Left renal cortex interstitium (tissue), 4 donors: ENCODE measurements around the gene AKNAD1. TPM values are rescaled to one million over a fixed set of nuclear protein-coding genes. Genes with fewer than 3 reads are reported as not detected.

Source experiments
- DNase-seq, 4 donors: peaks; one replicate each; pipeline ENCODE4 v3.0.0-alpha.2; 2013; ENCODE audit warnings: low read depth in 4 of 4, low spot score in 2 of 4, missing footprints in 1 of 4
- polyA plus RNA-seq, 4 donors: library from polyadenylated mRNA; unstranded; fragments of 120-200 nt; gene quantifications; one replicate each; pipeline ENCODE4 v1.2.1, GENCODE V29; 2013; ENCODE audit not compliant: insufficient read length in 4 of 4

AKNAD1 gene
- polyA plus RNA-seq, 4 donors: not detected

DNA sequence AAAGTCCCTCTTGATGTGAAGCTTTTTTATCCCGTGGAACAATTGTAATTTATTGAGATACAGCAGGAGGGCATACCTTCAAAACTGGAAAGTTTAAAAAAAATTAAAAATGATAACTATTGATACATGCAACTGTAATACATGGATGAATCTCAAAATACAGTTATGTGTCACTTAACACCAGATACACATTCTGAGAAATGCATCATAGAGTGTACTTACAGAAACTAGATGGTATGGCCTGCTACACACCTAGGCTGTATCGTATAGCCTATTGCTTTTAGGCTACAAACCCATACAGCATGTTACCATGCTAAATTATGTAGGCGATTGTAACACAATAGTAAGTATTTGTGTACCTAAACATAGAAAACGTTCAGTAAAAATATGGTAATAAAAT is 7.1 kb upstream of the AKNAD1 start:
- no peak for DNase-seq

DNA sequence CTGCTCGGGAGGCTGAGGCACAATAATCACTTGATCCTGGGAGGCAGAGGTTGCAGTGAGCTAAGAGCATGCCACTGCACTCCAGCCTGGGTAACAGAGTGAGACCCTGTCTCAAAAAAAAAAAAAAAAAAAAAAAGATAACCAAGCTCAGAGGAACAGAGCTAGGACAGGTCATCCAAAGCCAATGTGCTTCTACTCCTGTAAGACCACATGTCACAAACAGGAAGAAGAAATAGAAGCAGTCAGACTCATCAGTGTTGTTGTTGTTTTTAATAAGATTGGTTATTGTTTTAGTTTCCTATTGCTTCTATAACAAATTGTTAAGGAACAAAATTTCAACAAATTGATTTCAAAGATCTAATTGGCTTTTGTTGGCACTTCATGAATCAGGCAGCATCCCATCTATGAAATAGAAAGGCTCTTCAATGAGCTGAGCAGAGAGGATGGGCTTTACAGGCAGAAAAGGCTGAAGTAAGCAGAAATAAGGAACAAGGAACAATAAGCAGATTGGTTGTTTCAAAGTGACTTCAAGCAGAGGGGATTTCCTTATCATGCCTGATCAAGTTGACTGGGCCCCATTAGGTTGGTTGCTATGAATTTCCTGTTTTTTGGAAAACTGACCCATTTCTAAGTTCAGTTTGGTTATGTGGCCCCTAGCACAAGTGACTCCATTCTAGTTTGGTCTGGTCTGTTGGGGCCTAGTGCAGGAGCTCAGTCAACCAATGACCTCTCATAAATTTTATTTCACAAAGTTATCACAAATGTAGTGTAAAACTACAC is 6.0 kb upstream of the AKNAD1 start:
- DNase-seq: no peak

- DNase-seq: no peak
These were observed 5.2 kb upstream of the AKNAD1 start for GRCh38 chr1:108862017-108862610.

- DNase-seq: no peak
These were observed 4.7 kb upstream of the AKNAD1 start for GRCh38 chr1:108861566-108861965.

GRCh38 chr1:108860190-108860907 is 3.5 kb upstream of the AKNAD1 start:
- DNase-seq: no peak

DNA sequence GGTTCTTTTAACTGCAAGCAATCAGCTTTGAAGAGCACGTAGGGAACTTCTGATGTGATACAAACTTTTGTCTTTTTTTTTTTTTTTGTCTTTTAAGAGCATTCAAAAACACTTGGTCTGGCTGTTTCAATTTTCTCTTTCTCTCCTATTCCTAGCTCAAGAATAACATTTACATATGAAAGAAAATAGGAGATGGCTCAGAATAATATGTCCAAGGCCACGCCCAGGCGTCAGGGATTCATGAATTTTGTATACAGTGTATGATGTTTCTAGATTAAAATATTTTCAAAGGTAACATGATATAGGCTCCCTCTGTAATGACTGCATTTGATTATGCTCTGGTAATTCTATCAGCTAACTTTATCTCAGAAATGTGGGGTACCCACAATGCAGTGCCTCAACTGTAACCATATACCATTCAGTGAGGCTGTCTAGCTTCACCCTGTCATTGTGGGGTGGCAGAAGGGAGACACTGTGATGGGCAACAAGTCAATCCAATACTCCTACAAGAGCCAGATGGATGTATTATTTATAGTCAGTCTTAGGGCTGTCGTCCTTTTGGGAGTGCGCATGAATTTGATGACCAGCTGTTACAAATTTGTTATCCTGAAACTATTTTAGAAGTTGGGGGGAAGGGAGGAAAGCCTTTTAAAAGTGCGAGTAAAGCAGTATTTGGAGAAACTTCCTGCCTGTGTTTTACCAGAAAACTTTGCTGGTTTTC is 1.5 kb upstream of the AKNAD1 start:
- no peak for DNase-seq

DNA sequence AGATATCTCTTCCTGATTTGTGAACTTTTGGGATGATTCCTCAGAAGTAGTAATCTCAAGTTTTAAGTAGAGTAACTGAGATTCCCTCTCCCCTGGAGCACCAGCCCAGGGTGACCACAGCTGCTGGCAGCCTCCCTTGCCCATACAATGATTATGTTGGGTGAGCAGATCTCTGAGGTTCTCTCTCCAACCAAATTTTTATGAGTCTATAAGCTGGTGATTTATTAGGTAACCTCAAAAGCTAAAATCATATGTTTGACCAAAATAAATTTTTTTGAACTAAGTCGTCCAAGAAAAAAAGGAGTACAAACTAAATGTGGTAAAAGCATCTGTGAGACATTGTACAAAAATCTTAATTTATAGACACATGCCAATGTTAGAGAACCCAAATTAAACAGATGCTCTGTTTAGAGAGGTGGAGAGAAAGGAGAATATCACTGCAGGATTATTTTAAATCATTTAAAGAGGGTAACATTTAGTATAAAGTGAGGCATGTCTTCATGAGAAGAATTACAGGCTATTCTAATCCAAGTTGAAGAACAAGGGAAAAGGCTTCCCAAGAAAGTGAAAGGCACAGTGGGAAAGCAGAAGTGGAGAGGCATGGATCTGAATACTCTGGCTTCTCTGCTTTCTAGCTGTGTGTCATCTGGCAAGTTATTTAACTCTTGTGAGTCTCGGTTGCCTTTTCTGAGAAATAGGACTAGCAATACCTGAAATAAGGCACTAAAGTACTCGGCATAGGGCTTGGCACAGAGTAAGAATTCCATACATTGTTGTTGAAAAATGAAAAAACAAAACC is 2.5 kb downstream of the AKNAD1 start:
- no peak for DNase-seq

GRCh38 chr1:108852221-108852975 is 4.5 kb downstream of the AKNAD1 start:
- DNase-seq: no peak

- DNase-seq: no peak
These were observed 5.3 kb downstream of the AKNAD1 start for GRCh38 chr1:108851567-108851966.

DNA sequence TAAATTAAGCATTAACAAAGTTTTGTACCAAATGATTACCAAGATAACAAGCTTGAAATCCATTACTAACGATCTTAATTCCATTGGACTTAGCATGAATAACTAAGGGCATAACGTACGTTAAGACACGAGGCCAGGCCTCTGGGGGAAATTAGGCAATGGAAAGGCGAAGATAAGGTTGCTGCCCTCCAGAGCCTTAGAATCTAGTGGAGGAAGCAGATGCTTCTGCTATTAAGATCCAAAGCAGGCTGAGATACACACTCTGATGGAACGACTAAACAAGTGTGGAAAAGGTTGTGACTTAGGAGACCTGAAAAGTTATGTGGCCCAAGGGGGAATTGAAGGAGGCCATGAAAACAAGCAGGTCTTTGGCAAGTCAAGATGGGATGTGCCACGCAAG is 6.0 kb downstream of the AKNAD1 start:
- DNase-seq: no peak

DNA sequence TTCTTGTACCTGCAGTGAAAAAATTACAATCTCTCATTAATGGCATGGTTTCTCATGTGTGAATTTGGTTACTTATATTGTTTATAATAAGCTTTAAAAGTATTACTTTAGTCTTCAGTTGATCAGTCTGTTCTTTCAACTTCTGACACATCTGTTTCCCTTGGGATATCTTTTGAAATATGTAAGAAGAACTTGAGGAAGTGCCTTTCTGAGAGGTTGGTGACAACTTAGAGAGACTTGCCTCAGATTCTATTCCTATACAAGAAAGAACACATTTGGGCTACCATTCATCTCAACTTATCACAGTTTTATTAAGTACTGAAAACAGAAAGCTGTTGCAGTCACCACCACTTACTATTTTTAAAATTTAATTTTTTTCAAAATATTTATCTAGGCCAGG is 8.1 kb downstream of the AKNAD1 start:
- no peak for DNase-seq

GRCh38 chr1:108847494-108847893 is 9.4 kb downstream of the AKNAD1 start:
- DNase-seq: no peak

DNA sequence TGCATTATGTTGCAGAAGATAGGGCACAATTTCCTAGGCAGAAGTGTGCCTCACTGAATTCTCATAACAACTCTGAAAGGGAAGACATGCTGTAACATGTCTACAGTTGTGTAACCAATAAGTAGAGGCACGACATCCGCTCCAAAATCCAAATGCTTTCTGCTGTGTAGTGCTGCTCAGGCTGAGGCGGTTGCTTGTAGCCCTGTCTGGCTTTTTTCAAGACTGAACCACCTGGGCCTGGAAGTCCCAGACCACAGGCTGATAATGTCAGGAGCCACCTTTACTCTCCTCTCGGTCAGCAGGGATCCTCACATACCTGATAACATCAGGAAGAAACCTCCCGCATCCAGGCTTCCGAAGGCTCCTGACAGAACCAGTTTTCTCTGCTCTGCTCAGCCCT is 10.9 kb downstream of the AKNAD1 start:
- DNase-seq: no peak

- no peak for DNase-seq
These were observed 11.4 kb downstream of the AKNAD1 start for GRCh38 chr1:108845446-108845845.

DNA sequence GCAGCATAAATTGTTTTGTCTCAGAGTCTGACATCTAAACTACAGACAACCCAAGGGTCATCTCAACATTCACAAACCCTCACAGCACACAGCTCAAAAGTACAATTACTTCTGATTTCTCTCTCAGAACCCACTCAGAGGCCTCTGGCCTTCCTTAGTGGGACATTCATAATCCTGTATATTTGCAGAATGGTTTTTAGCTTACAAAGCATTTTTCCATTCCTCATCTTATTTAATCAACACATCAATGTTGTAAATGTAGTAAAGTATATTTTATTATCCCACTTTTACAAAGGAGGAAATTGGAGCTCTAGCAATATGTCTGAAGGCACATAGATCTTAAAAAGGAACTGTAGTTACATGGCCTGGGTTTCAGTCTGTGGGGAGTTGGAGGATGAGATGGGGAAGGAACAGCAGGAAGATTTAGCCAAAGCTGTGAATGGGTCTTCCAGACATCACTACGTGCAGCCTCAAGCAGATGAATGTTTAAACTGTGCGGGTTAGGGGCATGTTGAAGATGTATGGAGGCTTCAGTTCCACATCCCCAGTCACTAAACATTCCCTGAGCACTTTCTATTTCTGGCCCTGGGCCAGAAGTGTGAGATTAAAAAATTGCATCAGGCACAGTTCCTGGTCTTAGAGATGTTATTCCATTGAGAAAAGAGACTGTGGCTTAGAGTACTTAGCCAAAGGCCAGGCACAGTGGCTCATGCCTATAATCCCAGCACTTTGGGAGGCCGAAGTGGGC is 13.3 kb downstream of the AKNAD1 start:
- DNase-seq: no peak

DNA sequence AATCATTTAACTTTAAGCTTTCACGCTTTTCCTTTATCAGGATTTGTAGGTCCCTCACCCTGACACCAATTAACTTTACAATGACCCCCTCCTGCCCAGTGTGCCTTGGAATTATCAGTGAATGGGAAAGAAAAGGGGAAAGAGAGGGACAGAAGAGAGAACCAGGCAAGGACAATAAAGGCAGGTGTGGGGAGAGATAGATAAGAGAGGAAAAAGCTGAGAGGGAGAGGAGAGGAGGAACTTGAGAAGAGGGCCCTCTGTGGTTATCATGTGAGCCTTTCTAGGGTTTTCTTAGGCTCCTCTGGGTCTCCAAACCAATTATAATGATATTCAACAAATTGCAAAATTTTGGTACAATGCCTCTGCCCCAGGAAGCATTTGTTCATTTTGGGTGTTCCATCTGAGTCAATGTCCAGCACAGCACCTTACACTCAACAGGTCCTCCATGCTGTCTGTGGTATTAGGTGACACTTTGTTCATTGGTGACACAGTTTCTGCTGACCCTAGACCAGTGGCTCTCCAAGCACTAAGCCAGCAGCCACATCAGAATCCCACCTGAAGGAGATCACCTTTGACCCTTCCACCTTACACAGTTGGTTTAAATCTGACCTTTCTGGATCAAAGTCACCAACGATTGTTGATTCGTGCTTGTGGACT is 14.2 kb downstream of the AKNAD1 start:
- DNase-seq: no peak

- DNase-seq: no peak
These were observed 15.2 kb downstream of the AKNAD1 start for GRCh38 chr1:108841703-108842102.

DNA sequence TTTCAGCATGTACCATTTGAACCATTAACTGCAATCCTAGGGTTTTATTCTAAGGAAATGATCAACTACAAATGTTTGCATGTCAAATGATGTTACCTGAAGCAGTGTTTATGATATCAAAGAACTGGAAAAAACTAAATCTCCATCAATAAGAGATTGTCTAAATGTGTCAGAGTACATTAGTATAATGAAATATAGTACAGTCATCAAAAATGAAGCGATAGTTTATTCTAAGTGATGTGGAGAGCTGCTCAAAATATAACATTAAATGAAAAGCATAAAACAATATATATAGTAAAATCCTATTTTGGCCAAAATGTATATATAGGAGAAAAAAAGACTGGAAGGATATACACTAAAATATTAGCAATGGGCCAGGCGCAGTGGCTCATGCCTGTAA is 24.0 kb downstream of the AKNAD1 start:
- DNase-seq: no peak
